ENCODE measurements around the gene RNPS1.

DNA sequence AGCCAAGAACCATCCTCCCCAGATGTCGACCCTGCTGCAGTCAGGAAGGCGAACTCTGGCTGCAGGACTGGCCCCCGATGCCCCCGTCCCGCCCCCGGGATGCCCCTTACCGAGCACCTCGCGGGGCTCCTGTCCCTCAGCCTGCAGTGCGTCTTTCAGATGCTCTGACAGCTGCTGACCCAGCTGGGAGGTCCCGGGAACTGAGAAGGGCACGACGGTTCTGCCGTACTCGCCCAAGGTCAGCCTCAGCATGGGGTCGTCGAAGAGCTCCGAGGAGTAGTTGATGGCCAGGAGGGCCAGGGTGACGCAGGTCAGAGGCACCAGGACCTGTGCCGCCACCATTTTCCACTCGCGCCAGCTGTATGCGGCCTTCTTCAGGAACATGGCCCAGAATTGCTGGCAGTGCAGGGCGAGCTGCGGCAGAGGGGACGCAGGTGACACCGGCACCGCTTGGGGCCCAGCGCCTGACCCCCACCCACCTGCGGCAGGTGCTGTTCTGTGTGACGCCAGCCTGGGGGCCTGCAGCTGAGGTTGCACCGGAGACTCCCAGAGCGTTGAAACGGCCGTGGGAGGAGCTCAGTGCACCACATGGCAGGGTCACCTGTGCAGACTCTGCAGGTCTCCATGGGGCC, 20.1 kb upstream of the RNPS1 start:
- TF ChIP-seq RAD21 (conservative IDR thresholded peaks at IDR 0.05), result no peak
- TF ChIP-seq, protein P1, sequence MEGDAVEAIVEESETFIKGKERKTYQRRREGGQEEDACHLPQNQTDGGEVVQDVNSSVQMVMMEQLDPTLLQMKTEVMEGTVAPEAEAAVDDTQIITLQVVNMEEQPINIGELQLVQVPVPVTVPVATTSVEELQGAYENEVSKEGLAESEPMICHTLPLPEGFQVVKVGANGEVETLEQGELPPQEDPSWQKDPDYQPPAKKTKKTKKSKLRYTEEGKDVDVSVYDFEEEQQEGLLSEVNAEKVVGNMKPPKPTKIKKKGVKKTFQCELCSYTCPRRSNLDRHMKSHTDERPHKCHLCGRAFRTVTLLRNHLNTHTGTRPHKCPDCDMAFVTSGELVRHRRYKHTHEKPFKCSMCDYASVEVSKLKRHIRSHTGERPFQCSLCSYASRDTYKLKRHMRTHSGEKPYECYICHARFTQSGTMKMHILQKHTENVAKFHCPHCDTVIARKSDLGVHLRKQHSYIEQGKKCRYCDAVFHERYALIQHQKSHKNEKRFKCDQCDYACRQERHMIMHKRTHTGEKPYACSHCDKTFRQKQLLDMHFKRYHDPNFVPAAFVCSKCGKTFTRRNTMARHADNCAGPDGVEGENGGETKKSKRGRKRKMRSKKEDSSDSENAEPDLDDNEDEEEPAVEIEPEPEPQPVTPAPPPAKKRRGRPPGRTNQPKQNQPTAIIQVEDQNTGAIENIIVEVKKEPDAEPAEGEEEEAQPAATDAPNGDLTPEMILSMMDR (IDR thresholded peaks at IDR 0.05; ENCODE audit: poor library complexity, severe bottlenecking), result no peak
- TF ChIP-seq TAF1 (IDR thresholded peaks at IDR 0.05; ENCODE audit: low read depth), result no peak
- no peak for TF ChIP-seq MXI1 (conservative IDR thresholded peaks at IDR 0.05; ENCODE audit: poor library complexity, severe bottlenecking)
